K562 (cell line): ENCODE measurements around the gene COMMD1. TPM values are rescaled to one million over a fixed set of nuclear protein-coding genes. Genes with fewer than 3 reads are reported as not detected.

ENCODE experiments used
- ADNP ChIP-seq: fragments of 200-800 bp; sonication (Bioruptor generic); IDR thresholded peaks from 2 replicates; pipeline ENCODE4 v1.6.1; 2016; ENCODE audit warnings: missing genetic modification characterization, missing compliant biosample characterization
- ARNT ChIP-seq, 2 experiments: fragments of 450-650 bp; IDR thresholded peaks; 2 replicates each; pipeline ENCODE4 v1.6.1; 2016; ENCODE audit warnings: mild to moderate bottlenecking in 1 of 2
- FUS ChIP-seq: fragments of 200-400 bp; formaldehyde crosslinking; optimal IDR thresholded peaks from 2 replicates; pipeline ENCODE3; 2017; ENCODE audit warnings: low read depth, low read length
- HCFC1 ChIP-seq: IDR thresholded peaks from 2 replicates; pipeline ENCODE4 v1.6.1; 2012; ENCODE audit warnings: low read depth, low read length, improper control_type of control experiment
- NCOA2 ChIP-seq, 2 experiments: fragments of 450-650 bp; IDR thresholded peaks; 2 replicates each; pipeline ENCODE4 v1.6.1; 2018; ENCODE audit warnings: mild to moderate bottlenecking in 2 of 2, moderate library complexity in 1 of 2; ENCODE audit not compliant: partially characterized antibody in 2 of 2
- NR4A1 ChIP-seq, 2 experiments: fragments of 250-450 bp in 1 of 2; fragments of 450-650 bp in 1 of 2; sonication (Bioruptor Pico) in 1 of 2; IDR thresholded peaks; 2 replicates each; pipeline versions ENCODE4 v1.4.0 to v1.6.1; 2016 to 2020; ENCODE audit warnings: mild to moderate bottlenecking in 2 of 2, missing compliant biosample characterization in 1 of 2, missing genetic modification characterization in 1 of 2, moderate library complexity in 1 of 2
- SRSF9 ChIP-seq: fragments of 200-400 bp; formaldehyde crosslinking; IDR thresholded peaks from 2 replicates; pipeline ENCODE4 v1.6.1; 2017; ENCODE audit warnings: low read depth, low read length, borderline replicate concordance
- ZBTB1 ChIP-seq: sonication (generic); formaldehyde crosslinking; IDR thresholded peaks from 2 replicates; pipeline ENCODE4 v1.8.1; 2023; ENCODE audit warnings: missing genetic modification reagents, low read depth, mild to moderate bottlenecking, borderline replicate concordance
- ZNF12 ChIP-seq: sonication (generic); formaldehyde crosslinking; IDR thresholded peaks from 2 replicates; pipeline ENCODE4 v1.4.0; 2020; ENCODE audit warnings: mild to moderate bottlenecking, missing genetic modification reagents
- ZNF57 ChIP-seq: fragments of 450-650 bp; formaldehyde crosslinking; IDR thresholded peaks from 2 replicates; pipeline ENCODE4 v1.4.0; 2020; ENCODE audit warnings: mild to moderate bottlenecking, moderate library complexity
- polyA plus RNA-seq, 8 experiments: library from polyadenylated mRNA; depleted of rRNA in 4 of 8; stranded (reverse) in 5 of 8; unstranded in 3 of 8; fragments of >200 nt; fragmentation: Nextera tagmentation in 2 of 8; fragmentation: Illumina TruSeq in 1 of 8; extraction: Ambion mirVana in 2 of 8; extraction: Trizol in 1 of 8; gene quantifications; 2 replicates each; pipeline versions ENCODE4 v1.2.1 to v1.2.3, GENCODE V29; 2011 to 2014; ENCODE audit warnings: inconsistent platforms in 1 of 8, missing spikeins in 1 of 8
- total RNA-seq, 7 experiments: library from RNA; depleted of rRNA in 6 of 7; stranded (reverse); fragments of >200 nt in 6 of 7; fragmentation: Illumina TruSeq in 2 of 7; extraction: Trizol in 2 of 7; gene quantifications; 2 replicates each; pipeline versions ENCODE4 v1.2.1 to v1.2.3, GENCODE V29; 2011 to 2021; ENCODE audit warnings: low replicate concordance in 1 of 7
- TF ChIP-seq, protein P1 (sequence below): sonication (generic); formaldehyde crosslinking; IDR thresholded peaks from 2 replicates; pipeline ENCODE4 v1.8.0; 2022; ENCODE audit warnings: mild to moderate bottlenecking, missing genetic modification reagents
- TF ChIP-seq, protein P2 (sequence below), 3 experiments: fragments of 200-800 bp in 1 of 3; fragments of 250-450 bp in 1 of 3; fragments of 450-650 bp in 1 of 3; sonication (Bioruptor Pico) in 1 of 3; sonication (Bioruptor generic) in 1 of 3; formaldehyde crosslinking in 1 of 3; IDR thresholded peaks; 2 replicates each; pipeline versions ENCODE4 v1.6.1 to v1.8.0; 2016 to 2022; ENCODE audit warnings: mild to moderate bottlenecking in 2 of 3, missing genetic modification characterization in 2 of 3, missing compliant biosample characterization in 1 of 3, moderate library complexity in 1 of 3
- TF ChIP-seq, protein P3 (sequence below): sonication (generic); formaldehyde crosslinking; IDR thresholded peaks from 2 replicates; pipeline ENCODE4 v1.8.1; 2023; ENCODE audit warnings: mild to moderate bottlenecking, missing genetic modification reagents, moderate library complexity
- TF ChIP-seq, protein P4 (sequence below): fragments of 450-650 bp; IDR thresholded peaks from 2 replicates; pipeline ENCODE4 v1.6.1; 2017; ENCODE audit warnings: antibody characterized with exemption

Gene COMMD1
- total and polyA plus RNA-seq, 9 of the 15 experiments (the other 6 are each of a cell fraction or from before 2014, with no cell fraction given) = 14.4 to 77.0 (median 21.4) TPM

DNA sequence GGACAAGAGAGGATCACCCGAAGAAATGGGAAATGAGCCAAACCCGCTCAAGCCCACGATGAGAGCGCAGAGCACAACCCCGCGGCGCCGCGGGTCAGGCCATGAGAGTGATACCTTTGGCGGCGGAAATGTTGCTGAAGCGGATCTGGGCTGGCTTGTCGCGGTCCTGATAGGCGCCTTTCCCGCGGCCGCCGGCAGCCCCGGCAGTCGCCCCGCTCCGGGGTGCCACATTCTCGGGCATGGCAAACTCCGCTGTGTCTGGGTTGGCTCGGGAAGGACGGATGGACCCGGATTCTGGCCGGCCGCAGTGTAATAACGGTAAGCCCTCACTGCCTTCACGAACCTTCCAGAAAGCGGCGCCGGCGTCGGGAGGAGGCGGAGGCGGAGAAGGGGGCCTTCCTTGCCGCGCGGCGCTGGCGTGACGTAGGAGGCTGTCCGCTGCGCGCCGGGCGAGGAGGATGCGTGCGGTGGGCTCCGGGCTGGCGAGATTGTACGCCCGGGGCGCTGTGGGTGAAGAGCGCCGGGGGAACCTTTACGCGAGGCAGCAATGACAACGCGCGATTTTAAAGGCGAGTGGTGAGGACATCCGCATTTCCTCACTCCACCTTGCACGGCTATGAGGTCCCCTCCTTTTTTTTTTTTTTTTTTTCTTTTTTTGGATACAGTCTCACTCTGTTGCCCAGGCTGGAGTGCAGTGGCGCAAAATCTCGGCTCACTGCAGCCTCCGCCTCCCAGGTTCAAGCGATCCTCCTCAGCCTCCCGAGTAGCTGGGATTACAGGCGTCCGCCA, 17.0 kb upstream of the COMMD1 start, which contains the start of gene CCT4 (continued):
- TF ChIP-seq HCFC1 = peak; percentile 89
- peak; percentile 64 for TF ChIP-seq FUS
- TF ChIP-seq, protein P1, sequence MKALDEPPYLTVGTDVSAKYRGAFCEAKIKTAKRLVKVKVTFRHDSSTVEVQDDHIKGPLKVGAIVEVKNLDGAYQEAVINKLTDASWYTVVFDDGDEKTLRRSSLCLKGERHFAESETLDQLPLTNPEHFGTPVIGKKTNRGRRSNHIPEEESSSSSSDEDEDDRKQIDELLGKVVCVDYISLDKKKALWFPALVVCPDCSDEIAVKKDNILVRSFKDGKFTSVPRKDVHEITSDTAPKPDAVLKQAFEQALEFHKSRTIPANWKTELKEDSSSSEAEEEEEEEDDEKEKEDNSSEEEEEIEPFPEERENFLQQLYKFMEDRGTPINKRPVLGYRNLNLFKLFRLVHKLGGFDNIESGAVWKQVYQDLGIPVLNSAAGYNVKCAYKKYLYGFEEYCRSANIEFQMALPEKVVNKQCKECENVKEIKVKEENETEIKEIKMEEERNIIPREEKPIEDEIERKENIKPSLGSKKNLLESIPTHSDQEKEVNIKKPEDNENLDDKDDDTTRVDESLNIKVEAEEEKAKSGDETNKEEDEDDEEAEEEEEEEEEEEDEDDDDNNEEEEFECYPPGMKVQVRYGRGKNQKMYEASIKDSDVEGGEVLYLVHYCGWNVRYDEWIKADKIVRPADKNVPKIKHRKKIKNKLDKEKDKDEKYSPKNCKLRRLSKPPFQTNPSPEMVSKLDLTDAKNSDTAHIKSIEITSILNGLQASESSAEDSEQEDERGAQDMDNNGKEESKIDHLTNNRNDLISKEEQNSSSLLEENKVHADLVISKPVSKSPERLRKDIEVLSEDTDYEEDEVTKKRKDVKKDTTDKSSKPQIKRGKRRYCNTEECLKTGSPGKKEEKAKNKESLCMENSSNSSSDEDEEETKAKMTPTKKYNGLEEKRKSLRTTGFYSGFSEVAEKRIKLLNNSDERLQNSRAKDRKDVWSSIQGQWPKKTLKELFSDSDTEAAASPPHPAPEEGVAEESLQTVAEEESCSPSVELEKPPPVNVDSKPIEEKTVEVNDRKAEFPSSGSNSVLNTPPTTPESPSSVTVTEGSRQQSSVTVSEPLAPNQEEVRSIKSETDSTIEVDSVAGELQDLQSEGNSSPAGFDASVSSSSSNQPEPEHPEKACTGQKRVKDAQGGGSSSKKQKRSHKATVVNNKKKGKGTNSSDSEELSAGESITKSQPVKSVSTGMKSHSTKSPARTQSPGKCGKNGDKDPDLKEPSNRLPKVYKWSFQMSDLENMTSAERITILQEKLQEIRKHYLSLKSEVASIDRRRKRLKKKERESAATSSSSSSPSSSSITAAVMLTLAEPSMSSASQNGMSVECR (CRISPR knock-in tag) = peak; percentile 88
- TF ChIP-seq ZNF12 (CRISPR knock-in tag) = peak; percentile 52; the same call in 1 of the 2 replicates
- TF ChIP-seq ADNP (tag) = no peak
- TF ChIP-seq ZBTB1 (CRISPR knock-in tag) = peak; percentile 24; the same call in 1 of the 2 replicates
- TF ChIP-seq ZNF57 (CRISPR knock-in tag) = no peak
- peak in 1 of 2 experiments; percentile 97 for TF ChIP-seq NCOA2 (IDR thresholded peaks at IDR 0.05; ENCODE audit: partially characterized antibody in 2 of 2)
- TF ChIP-seq SRSF9 = no peak
- TF ChIP-seq, protein P2, sequence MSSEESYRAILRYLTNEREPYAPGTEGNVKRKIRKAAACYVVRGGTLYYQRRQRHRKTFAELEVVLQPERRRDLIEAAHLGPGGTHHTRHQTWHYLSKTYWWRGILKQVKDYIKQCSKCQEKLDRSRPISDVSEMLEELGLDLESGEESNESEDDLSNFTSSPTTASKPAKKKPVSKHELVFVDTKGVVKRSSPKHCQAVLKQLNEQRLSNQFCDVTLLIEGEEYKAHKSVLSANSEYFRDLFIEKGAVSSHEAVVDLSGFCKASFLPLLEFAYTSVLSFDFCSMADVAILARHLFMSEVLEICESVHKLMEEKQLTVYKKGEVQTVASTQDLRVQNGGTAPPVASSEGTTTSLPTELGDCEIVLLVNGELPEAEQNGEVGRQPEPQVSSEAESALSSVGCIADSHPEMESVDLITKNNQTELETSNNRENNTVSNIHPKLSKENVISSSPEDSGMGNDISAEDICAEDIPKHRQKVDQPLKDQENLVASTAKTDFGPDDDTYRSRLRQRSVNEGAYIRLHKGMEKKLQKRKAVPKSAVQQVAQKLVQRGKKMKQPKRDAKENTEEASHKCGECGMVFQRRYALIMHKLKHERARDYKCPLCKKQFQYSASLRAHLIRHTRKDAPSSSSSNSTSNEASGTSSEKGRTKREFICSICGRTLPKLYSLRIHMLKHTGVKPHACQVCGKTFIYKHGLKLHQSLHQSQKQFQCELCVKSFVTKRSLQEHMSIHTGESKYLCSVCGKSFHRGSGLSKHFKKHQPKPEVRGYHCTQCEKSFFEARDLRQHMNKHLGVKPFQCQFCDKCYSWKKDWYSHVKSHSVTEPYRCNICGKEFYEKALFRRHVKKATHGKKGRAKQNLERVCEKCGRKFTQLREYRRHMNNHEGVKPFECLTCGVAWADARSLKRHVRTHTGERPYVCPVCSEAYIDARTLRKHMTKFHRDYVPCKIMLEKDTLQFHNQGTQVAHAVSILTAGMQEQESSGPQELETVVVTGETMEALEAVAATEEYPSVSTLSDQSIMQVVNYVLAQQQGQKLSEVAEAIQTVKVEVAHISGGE (CRISPR knock-in tag; IDR thresholded peaks at IDR 0.05) = peak in 2 of 3 experiments; percentile 17 to 62; a peak in 3 of 6 replicates
- TF ChIP-seq, protein P3, sequence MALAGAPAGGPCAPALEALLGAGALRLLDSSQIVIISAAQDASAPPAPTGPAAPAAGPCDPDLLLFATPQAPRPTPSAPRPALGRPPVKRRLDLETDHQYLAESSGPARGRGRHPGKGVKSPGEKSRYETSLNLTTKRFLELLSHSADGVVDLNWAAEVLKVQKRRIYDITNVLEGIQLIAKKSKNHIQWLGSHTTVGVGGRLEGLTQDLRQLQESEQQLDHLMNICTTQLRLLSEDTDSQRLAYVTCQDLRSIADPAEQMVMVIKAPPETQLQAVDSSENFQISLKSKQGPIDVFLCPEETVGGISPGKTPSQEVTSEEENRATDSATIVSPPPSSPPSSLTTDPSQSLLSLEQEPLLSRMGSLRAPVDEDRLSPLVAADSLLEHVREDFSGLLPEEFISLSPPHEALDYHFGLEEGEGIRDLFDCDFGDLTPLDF (CRISPR knock-in tag) = no peak; the same call in 1 of the 2 replicates
- TF ChIP-seq NR4A1 (CRISPR knock-in tag; IDR thresholded peaks at IDR 0.05) = 0 out of 2 replicates have a peak, but pooled peaks have one; percentile 66
- 0 out of 2 replicates have a peak, but pooled peaks have one; percentile 63 for TF ChIP-seq NR4A1 (tag; IDR thresholded peaks at IDR 0.05)
- TF ChIP-seq ARNT (IDR thresholded peaks at IDR 0.05) = peak; percentile 38 to 74; a peak in 2 of 4 replicates
- TF ChIP-seq, protein P4, sequence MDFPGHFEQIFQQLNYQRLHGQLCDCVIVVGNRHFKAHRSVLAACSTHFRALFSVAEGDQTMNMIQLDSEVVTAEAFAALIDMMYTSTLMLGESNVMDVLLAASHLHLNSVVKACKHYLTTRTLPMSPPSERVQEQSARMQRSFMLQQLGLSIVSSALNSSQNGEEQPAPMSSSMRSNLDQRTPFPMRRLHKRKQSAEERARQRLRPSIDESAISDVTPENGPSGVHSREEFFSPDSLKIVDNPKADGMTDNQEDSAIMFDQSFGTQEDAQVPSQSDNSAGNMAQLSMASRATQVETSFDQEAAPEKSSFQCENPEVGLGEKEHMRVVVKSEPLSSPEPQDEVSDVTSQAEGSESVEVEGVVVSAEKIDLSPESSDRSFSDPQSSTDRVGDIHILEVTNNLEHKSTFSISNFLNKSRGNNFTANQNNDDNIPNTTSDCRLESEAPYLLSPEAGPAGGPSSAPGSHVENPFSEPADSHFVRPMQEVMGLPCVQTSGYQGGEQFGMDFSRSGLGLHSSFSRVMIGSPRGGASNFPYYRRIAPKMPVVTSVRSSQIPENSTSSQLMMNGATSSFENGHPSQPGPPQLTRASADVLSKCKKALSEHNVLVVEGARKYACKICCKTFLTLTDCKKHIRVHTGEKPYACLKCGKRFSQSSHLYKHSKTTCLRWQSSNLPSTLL = no peak
